Common myeloid progenitor, CD34-positive (primary cell): Measurements from ENCODE around the gene FBXO15.

Experiments
- CTCF ChIA-PET: fragments of 350-600 bp; sonication (Branson Sonifier 250); formaldehyde crosslinking; loops from one replicate; lab custom pipeline; 2021; ENCODE audit warnings: antibody characterized with exemption; lab: Charles Lee
- POLR2A ChIA-PET: fragments of 350-600 bp; sonication (Branson Sonifier 250); formaldehyde crosslinking; loops from one replicate; lab custom pipeline; 2021; ENCODE audit warnings: antibody characterized with exemption; lab: Charles Lee
- DNase-seq, 3 donors: peaks; one replicate each; pipeline versions ENCODE4 v3.0.0 to v3.0.0-alpha.2; 2013
- H3K27ac ChIP-seq, 2 experiments: 1 replicate in 1 of 2; 2 replicates in 1 of 2; pipeline ENCODE4 v1.7.0; 2013; ENCODE audit warnings: inconsistent platforms in 2 of 2, low read length in 2 of 2, mild to moderate bottlenecking in 2 of 2, low read depth in 1 of 2, moderate library complexity in 1 of 2; ENCODE audit not compliant: severe bottlenecking in 2 of 2, insufficient read depth in 1 of 2, poor library complexity in 1 of 2
- H3K27me3 ChIP-seq, 5 experiments: replicated peaks in 2 of 5; 1 replicate in 3 of 5; 2 replicates in 2 of 5; pipeline versions ENCODE4 v1.6.1 to v1.7.0; 2013; ENCODE audit warnings: low read length in 4 of 5, mild to moderate bottlenecking in 2 of 5, moderate library complexity in 2 of 5, inconsistent platforms in 1 of 5; ENCODE audit not compliant: insufficient read depth in 5 of 5, control insufficient read depth in 4 of 5
- H3K36me3 ChIP-seq, 4 experiments: 1 replicate in 2 of 4; 2 replicates in 2 of 4; pipeline versions ENCODE4 v1.6.1 to v1.7.0; 2013; ENCODE audit warnings: low read length in 3 of 4, control low read depth in 1 of 4, mild to moderate bottlenecking in 1 of 4; ENCODE audit not compliant: control insufficient read depth in 4 of 4, insufficient read depth in 4 of 4
- H3K4me1 ChIP-seq, 4 experiments: 1 replicate in 3 of 4; 2 replicates in 1 of 4; pipeline versions ENCODE4 v1.6.1 to v1.7.1; 2013; ENCODE audit warnings: low read length in 3 of 4, mild to moderate bottlenecking in 3 of 4, control low read depth in 1 of 4, inconsistent platforms in 1 of 4, moderate library complexity in 1 of 4; ENCODE audit not compliant: control insufficient read depth in 4 of 4, insufficient read depth in 4 of 4; ENCODE audit errors: control extremely low read depth in 1 of 4
- H3K4me3 ChIP-seq, 7 experiments: 1 replicate in 4 of 7; 2 replicates in 3 of 7; pipeline versions ENCODE4 v1.5.1 to v1.7.0; 2013; ENCODE audit warnings: mild to moderate bottlenecking in 7 of 7, low read length in 6 of 7, moderate library complexity in 6 of 7, inconsistent platforms in 2 of 7, low read depth in 2 of 7, control low read depth in 1 of 7; ENCODE audit not compliant: insufficient read depth in 4 of 7, control insufficient read depth in 1 of 7; ENCODE audit errors: extremely low read depth in 1 of 7
- H3K9me3 ChIP-seq, 5 experiments: 1 replicate in 4 of 5; 2 replicates in 1 of 5; pipeline versions ENCODE4 v1.6.1 to v1.7.1; 2013; ENCODE audit warnings: low read length in 4 of 5, mild to moderate bottlenecking in 2 of 5, inconsistent platforms in 1 of 5, low read depth in 1 of 5, moderate library complexity in 1 of 5; ENCODE audit not compliant: control insufficient read depth in 4 of 5, insufficient read depth in 2 of 5; ENCODE audit errors: control extremely low read depth in 1 of 5
- WGBS: methylation state at CpG from one replicate; pipeline ENCODE4 v1.1.5; 2013; ENCODE audit not compliant: insufficient coverage; 5-methylcytosine and 5-hydroxymethylcytosine counted together

The FBXO15 gene

GRCh38 chr18:74154716-74155115 is 7.1 kb upstream of the FBXO15 start:
- Histone ChIP-seq H3K27me3 (no peaks in the 10 kb centered on the region), H3K4me1 (peaks cover 0 to 11% (median 7%) of the 10 kb centered on the region in 4 experiments), H3K4me3 (no peak overlapping the region), H3K27ac (no peak overlapping the region), H3K9me3 (no peaks in the 10 kb centered on the region), H3K36me3 (peaks cover 11 to 78% (median 44%) of the 10 kb centered on the region in 4 experiments)
- ChIA-PET POLR2A (no interaction called here), CTCF (interaction anchor here (1.0 to 1.6 kb wide), 2 partner anchors 11 to 15 kb away, joined by 3 to 4 read pairs; no protein-coding TSS in a partner anchor)
- 100% methylated on average over 4 of the region's 4 CpGs for WGBS
- DNase-seq, result no peak

- 86% methylated on average over 1 of the region's 4 CpGs for whole genome bisulfite sequencing
- ChIA-PET CTCF (interaction anchor here (1.0 to 1.6 kb wide), 2 partner anchors 12 to 14 kb away, joined by 3 to 4 read pairs; no protein-coding TSS in a partner anchor), POLR2A (interaction anchor here (0.7 kb wide), 1 partner anchor 1376 kb away, joined by 3 read pairs; no protein-coding TSS in a partner anchor)
- no peak for DNase-seq
- Histone ChIP-seq H3K36me3 (peaks cover 11 to 70% (median 38%) of the 10 kb centered on the region in 4 experiments), H3K4me3 (no peak overlapping the region), H3K27ac (no peak overlapping the region), H3K9me3 (no peaks in the 10 kb centered on the region), H3K27me3 (no peaks in the 10 kb centered on the region), H3K4me1 (peaks cover 5 to 20% (median 13%) of the 10 kb centered on the region in 4 experiments)
These were observed 6.2 kb upstream of the FBXO15 start for GRCh38 chr18:74153793-74154192.

GRCh38 chr18:74153377-74153776 is 5.7 kb upstream of the FBXO15 start:
- Histone ChIP-seq H3K4me1 (peaks cover 5 to 22% (median 14%) of the 10 kb centered on the region in 4 experiments), H3K27ac (no peak overlapping the region), H3K9me3 (no peaks in the 10 kb centered on the region), H3K36me3 (peaks cover 11 to 66% (median 37%) of the 10 kb centered on the region in 4 experiments), H3K27me3 (no peaks in the 10 kb centered on the region), H3K4me3 (no peak overlapping the region)
- ChIA-PET CTCF (interaction anchor here (1.0 to 1.6 kb wide), 3 partner anchors 13 to 385 kb away, joined by 3 to 4 read pairs (median 3); no protein-coding TSS in a partner anchor), POLR2A (interaction anchor here (0.7 kb wide), 1 partner anchor 1375 kb away, joined by 3 read pairs; no protein-coding TSS in a partner anchor)
- no peak for DNase-seq
- 91% methylated on average over 1 of the region's 4 CpGs for WGBS

GRCh38 chr18:74152857-74153256 is 5.2 kb upstream of the FBXO15 start:
- no peaks in the 10 kb centered on the region for H3K9me3 ChIP-seq
- H3K27me3 ChIP-seq, result no peaks in the 10 kb centered on the region
- H3K36me3 ChIP-seq, result peaks cover 11 to 61% (median 33%) of the 10 kb centered on the region in 4 experiments
- CTCF ChIA-PET, result interaction anchor here (0.9 to 2.0 kb wide), 3 partner anchors 46 to 386 kb away, joined by 3 to 4 read pairs (median 3); no protein-coding TSS in a partner anchor
- DNase-seq, result no peak
- POLR2A ChIA-PET, result interaction anchor here (0.6 kb wide), 1 partner anchor 1267 kb away, joined by 3 read pairs; no protein-coding TSS in a partner anchor
- H3K4me3 ChIP-seq, result no peak overlapping the region
- WGBS, result 80% methylated on average over 2 of the region's 2 CpGs
- peaks cover 5 to 24% (median 16%) of the 10 kb centered on the region in 4 experiments for H3K4me1 ChIP-seq
- no peak overlapping the region for H3K27ac ChIP-seq

GRCh38 chr18:74152270-74152669 is 4.6 kb upstream of the FBXO15 start:
- Histone ChIP-seq H3K27me3 (no peaks in the 10 kb centered on the region), H3K4me1 (peaks cover 5 to 26% (median 19%) of the 10 kb centered on the region in 4 experiments), H3K27ac (no peak overlapping the region), H3K9me3 (no peaks in the 10 kb centered on the region), H3K4me3 (no peak overlapping the region), H3K36me3 (peaks cover 11 to 58% (median 30%) of the 10 kb centered on the region in 4 experiments)
- WGBS, result 93% methylated on average over 5 of the region's 6 CpGs
- DNase-seq, result no peak
- CTCF ChIA-PET, result interaction anchor here (0.9 to 2.0 kb wide), 3 partner anchors 47 to 387 kb away, joined by 3 to 4 read pairs (median 3); no protein-coding TSS in a partner anchor
- POLR2A ChIA-PET, result no interaction called here

GRCh38 chr18:74149878-74150277 is 2.2 kb upstream of the FBXO15 start:
- WGBS, result no CpG with 5 or more reads among the region's 5 CpGs
- POLR2A ChIA-PET, result no interaction called here
- Histone ChIP-seq H3K4me3 (peak overlapping the region in 3 of 7 experiments; percentile 90 to 99 (median 99)), H3K4me1 (peaks cover 7 to 32% (median 23%) of the 10 kb centered on the region in 4 experiments), H3K9me3 (no peaks in the 10 kb centered on the region), H3K36me3 (peaks cover 5 to 38% (median 16%) of the 10 kb centered on the region in 4 experiments), H3K27ac (no peak overlapping the region), H3K27me3 (no peaks in the 10 kb centered on the region)
- CTCF ChIA-PET, result no interaction called here
- DNase-seq, result no peak

GRCh38 chr18:74148543-74149070 is 973 bp upstream of the FBXO15 start:
- POLR2A ChIA-PET, result interaction anchor here (1.0 kb wide), 1 partner anchor 9 kb away, joined by 3 read pairs; no protein-coding TSS in a partner anchor
- CTCF ChIA-PET, result interaction anchor here (1.2 kb wide), 1 partner anchor 9 kb away, joined by 3 read pairs; no protein-coding TSS in a partner anchor

More at GRCh38 chr18:74148543-74149070, 973 bp upstream of the FBXO15 start:
- Histone ChIP-seq H3K36me3 (peaks cover 3 to 32% (median 13%) of the 10 kb centered on the region in 4 experiments), H3K9me3 (no peaks in the 10 kb centered on the region), H3K27me3 (no peaks in the 10 kb centered on the region), H3K27ac (peak overlapping the region; percentile 77 to 86), H3K4me3 (peak overlapping the region; percentile 57 to 99 (median 92)), H3K4me1 (peaks cover 7 to 32% (median 23%) of the 10 kb centered on the region in 4 experiments)
- under 1% methylated on average over 25 of the region's 25 CpGs for WGBS
- DNase-seq, result no peak
